IMR-90 (cell line): ENCODE results near the gene PCED1A. TPM values are rescaled to one million over a fixed set of nuclear protein-coding genes. Genes with fewer than 3 reads are reported as not detected.

Source experiments
- ATAC-seq: fragments of 200-7000 bp; cut with Tn5 transposase; 2 replicates; pipeline ENCODE4 v1.9.1; 2020; ENCODE audit warnings: low read depth, mild to moderate bottlenecking, moderate library complexity
- BruUV-seq: library from RNA; stranded (reverse); fragments of 400-500 nt; replicated peaks from 2 replicates; lab custom pipeline; 2021; lab: Mats Ljungman, UMichigan
- CTCF ChIA-PET: fragments of 300-600 bp; formaldehyde crosslinking; extraction: SDS; loops from one replicate; lab custom pipeline; 2021; ENCODE audit warnings: antibody characterized with exemption; lab: Yijun Ruan, JAX
- POLR2A ChIA-PET: fragments of 300-600 bp; sonication (Branson Sonifier 250); formaldehyde crosslinking; loops from one replicate; lab custom pipeline; 2022; ENCODE audit warnings: antibody characterized with exemption; ENCODE audit not compliant: unreplicated experiment; lab: Charles Lee
- DNase-seq: peaks from one replicate; pipeline ENCODE4 v3.0.0; 2013
- H2AFZ ChIP-seq: replicated peaks from 2 replicates; pipeline ENCODE3; 2013; ENCODE audit warnings: low read length, mild to moderate bottlenecking; ENCODE audit not compliant: poor library complexity
- H2AK5ac ChIP-seq: 2 replicates; pipeline ENCODE4 v1.6.1; 2013; ENCODE audit warnings: low read depth, low read length, inconsistent platforms
- H2AK9ac ChIP-seq: replicated peaks from 2 replicates; pipeline ENCODE3; 2013; ENCODE audit warnings: mild to moderate bottlenecking, low read depth, low read length, moderate library complexity; ENCODE audit not compliant: poor library complexity
- H2BK120ac ChIP-seq: 2 replicates; pipeline ENCODE4 v1.6.1; 2013; ENCODE audit warnings: low read depth, low read length, inconsistent platforms
- H2BK15ac ChIP-seq: 3 replicates; pipeline ENCODE4 v1.6.1; 2013; ENCODE audit warnings: low read depth, low read length, inconsistent platforms
- H2BK20ac ChIP-seq: 2 replicates; pipeline ENCODE4 v1.6.1; 2013; ENCODE audit warnings: low read depth, mild to moderate bottlenecking, inconsistent platforms, low read length, moderate library complexity
- H2BK5ac ChIP-seq: 2 replicates; pipeline ENCODE4 v1.6.1; 2013; ENCODE audit warnings: mild to moderate bottlenecking, low read depth, low read length, inconsistent platforms; ENCODE audit not compliant: poor library complexity, severe bottlenecking
- H3K14ac ChIP-seq: replicated peaks from 2 replicates; pipeline ENCODE4 v1.6.1; 2013; ENCODE audit warnings: low read depth, low read length, inconsistent platforms
- H3K18ac ChIP-seq: 2 replicates; pipeline ENCODE4 v1.6.1; 2013; ENCODE audit warnings: low read depth, low read length, control low read depth
- H3K23ac ChIP-seq: 2 replicates; pipeline ENCODE4 v1.6.1; 2013; ENCODE audit warnings: low read depth, low read length, inconsistent platforms
- H3K27ac ChIP-seq: 2 replicates; pipeline ENCODE4 v1.5.1; 2013; ENCODE audit warnings: mild to moderate bottlenecking, control low read depth, low read length; ENCODE audit not compliant: insufficient read depth
- H3K27me3 ChIP-seq: 2 replicates; pipeline ENCODE4 v1.6.1; 2013; ENCODE audit warnings: low read length; ENCODE audit not compliant: control insufficient read depth, insufficient read depth
- H3K36me3 ChIP-seq: 2 replicates; pipeline ENCODE4 v1.6.1; 2013; ENCODE audit warnings: low read length, mixed read lengths; ENCODE audit not compliant: control insufficient read depth, insufficient read depth
- H3K4ac ChIP-seq: 2 replicates; pipeline ENCODE4 v1.6.1; 2013; ENCODE audit warnings: low read depth, low read length, inconsistent platforms
- H3K4me1 ChIP-seq: 2 replicates; pipeline ENCODE4 v1.6.1; 2013; ENCODE audit warnings: low read length, mixed read lengths; ENCODE audit not compliant: control insufficient read depth, insufficient read depth
- H3K4me2 ChIP-seq: 2 replicates; pipeline ENCODE4 v1.6.1; 2013; ENCODE audit warnings: low read depth, mild to moderate bottlenecking, control low read depth, low read length, moderate library complexity
- H3K4me3 ChIP-seq: 2 replicates; pipeline ENCODE4 v1.5.1; 2013; ENCODE audit warnings: low read depth, mild to moderate bottlenecking, control low read depth, low read length, moderate library complexity; ENCODE audit not compliant: insufficient read depth
- H3K56ac ChIP-seq: 2 replicates; pipeline ENCODE4 v1.6.1; 2013; ENCODE audit warnings: low read length, inconsistent platforms; ENCODE audit not compliant: insufficient read depth; ENCODE audit errors: extremely low read depth
- H3K79me1 ChIP-seq, 2 experiments: 2 replicates each; pipeline ENCODE4 v1.6.1; 2013; ENCODE audit warnings: low read length in 2 of 2, inconsistent platforms in 1 of 2, low read depth in 1 of 2
- H3K9ac ChIP-seq: 2 replicates; pipeline ENCODE4 v1.6.1; 2013; ENCODE audit warnings: low read depth, low read length, control low read depth
- H3K9me1 ChIP-seq: 2 replicates; pipeline ENCODE4 v1.6.1; 2013; ENCODE audit warnings: low read length, inconsistent platforms; ENCODE audit not compliant: insufficient read depth
- H3K9me3 ChIP-seq: 2 replicates; pipeline ENCODE4 v1.6.1; 2013; ENCODE audit warnings: low read length; ENCODE audit not compliant: control insufficient read depth, insufficient read depth
- H4K20me1 ChIP-seq: 2 replicates; pipeline ENCODE4 v1.6.1; 2013; ENCODE audit warnings: low read length, inconsistent platforms; ENCODE audit not compliant: insufficient read depth
- H4K5ac ChIP-seq: 2 replicates; pipeline ENCODE4 v1.6.1; 2013; ENCODE audit warnings: mild to moderate bottlenecking, low read depth, low read length, control low read depth
- H4K8ac ChIP-seq, 2 experiments: 2 replicates each; pipeline ENCODE4 v1.6.1; 2013; ENCODE audit warnings: low read depth in 2 of 2, low read length in 2 of 2, control low read depth in 1 of 2, inconsistent platforms in 1 of 2
- H4K91ac ChIP-seq: 2 replicates; pipeline ENCODE4 v1.6.1; 2013; ENCODE audit warnings: low read depth, low read length, inconsistent platforms; ENCODE audit not compliant: insufficient read depth
- BHLHE40 ChIP-seq: fragments of 150-350 bp; IDR thresholded peaks from 2 replicates; pipeline ENCODE4 v1.6.1; 2016; ENCODE audit warnings: mild to moderate bottlenecking, low read depth, low read length
- CHD1 ChIP-seq: IDR thresholded peaks from 2 replicates; pipeline ENCODE4 v1.6.1; 2012; ENCODE audit warnings: low read depth, low read length, improper control_type of control experiment
- CTCF ChIP-seq: conservative IDR thresholded peaks from 2 replicates; pipeline ENCODE4 v1.5.1; 2012; ENCODE audit warnings: mild to moderate bottlenecking, low read depth, low read length, improper control_type of control experiment
- FOS ChIP-seq: fragments of 150-350 bp; IDR thresholded peaks from 2 replicates; pipeline ENCODE4 v1.6.1; 2016; ENCODE audit warnings: low read depth, low read length
- MAFK ChIP-seq: IDR thresholded peaks from 2 replicates; pipeline ENCODE4 v1.6.1; 2012; ENCODE audit warnings: low read depth, low read length, improper control_type of control experiment
- MAZ ChIP-seq: IDR thresholded peaks from 2 replicates; pipeline ENCODE4 v1.6.1; 2012; ENCODE audit warnings: low read depth, mild to moderate bottlenecking, low read length, improper control_type of control experiment, moderate library complexity, borderline replicate concordance
- MXI1 ChIP-seq: IDR thresholded peaks from 2 replicates; pipeline ENCODE4 v1.6.1; 2012; ENCODE audit warnings: low read depth, mild to moderate bottlenecking, low read length, moderate library complexity, borderline replicate concordance
- NFE2L2 ChIP-seq: fragments of 150-350 bp; IDR thresholded peaks from 2 replicates; pipeline ENCODE4 v1.6.1; 2016; ENCODE audit warnings: low read depth, mild to moderate bottlenecking, low read length
- POLR2A ChIP-seq: IDR thresholded peaks from 2 replicates; pipeline ENCODE4 v1.6.1; 2012; ENCODE audit warnings: mild to moderate bottlenecking, low read depth, low read length
- RAD21 ChIP-seq: IDR thresholded peaks from 2 replicates; pipeline ENCODE4 v1.6.1; 2012; ENCODE audit warnings: low read length, improper control_type of control experiment
- RCOR1 ChIP-seq: IDR thresholded peaks from 2 replicates; pipeline ENCODE4 v1.6.1; 2012; ENCODE audit warnings: mild to moderate bottlenecking, low read length, improper control_type of control experiment; ENCODE audit not compliant: insufficient replicate concordance
- RFX5 ChIP-seq: IDR thresholded peaks from 2 replicates; pipeline ENCODE4 v1.8.0; 2012; ENCODE audit warnings: low read depth, mild to moderate bottlenecking, low read length, moderate library complexity
- WGBS, 2 experiments: methylation state at CpG; one replicate each; pipeline versions ENCODE4 v1.1.5 to v1.1.7; 2013; ENCODE audit warnings: missing lambda C conversion rate in 2 of 2; ENCODE audit not compliant: insufficient read length in 1 of 2; ENCODE audit errors: extremely low coverage in 2 of 2; 5-methylcytosine and 5-hydroxymethylcytosine counted together
- dilution Hi-C: fragments of 300-500 bp; cut with HindIII; formaldehyde crosslinking; loops from one replicate; pipeline ENCODE4 v1.14.3; 2018; ENCODE audit warnings: low sequenced_read_pairs; ENCODE audit not compliant: unreplicated experiment
- in situ Hi-C: fragments of 300-500 bp; cut with MboI; formaldehyde crosslinking; loops from 3 replicates; pipeline ENCODE4 v1.14.3; 2019; ENCODE audit warnings: low sequenced_read_pairs, inconsistent platforms, mixed read lengths
- intact Hi-C: fragments of 100-400 bp; cut with micrococcal nuclease; formaldehyde crosslinking; loops from 2 replicates; pipeline ENCODE4 v1.10.0; 2022
- polyA plus RNA-seq, 3 experiments: library from polyadenylated mRNA; depleted of rRNA; stranded (reverse); fragments of >200 nt; gene quantifications; 2 replicates each; pipeline ENCODE4 v1.2.3, GENCODE V29; 2012; ENCODE audit warnings: low replicate concordance in 1 of 3
- total RNA-seq: library from RNA; depleted of rRNA; stranded (reverse); fragments of >200 nt; gene quantifications from 2 replicates; pipeline ENCODE4 v1.2.3, GENCODE V29; 2012

The PCED1A gene
- total and polyA plus RNA-seq, 2 of the 4 experiments (the other 2 are of a cell fraction) = 9.7 to 33.4 TPM

- Histone ChIP-seq H4K20me1 (peaks cover 8% of the 10 kb centered on the region; the same call in 1 of the 2 replicates), H3K4ac (no peak overlapping the region), H3K9me1 (no peaks in the 10 kb centered on the region; the same call in 1 of the 2 replicates), H3K36me3 (peaks cover 2% of the 10 kb centered on the region; the same call in 1 of the 2 replicates), H2AK9ac (no peak overlapping the region), H3K27me3 (no peaks in the 10 kb centered on the region), H2BK120ac (no peak overlapping the region), H3K18ac (no peak overlapping the region), H3K4me2 (no peak overlapping the region), H3K23ac (no peak overlapping the region), H3K79me1 (peaks cover 3 to 38% of the 10 kb centered on the region in 2 experiments), H3K9ac (no peak overlapping the region), H4K91ac (no peak overlapping the region), H3K14ac (no peak overlapping the region), H3K27ac (no peak overlapping the region), H2BK5ac (no peak overlapping the region), H4K5ac (no peak overlapping the region), H4K8ac (no peak overlapping the region), H2AK5ac (no peak overlapping the region), H2BK15ac (no peak overlapping the region), H2AFZ (no peak overlapping the region), H3K9me3 (no peaks in the 10 kb centered on the region), H3K4me1 (peaks cover 3% of the 10 kb centered on the region; the same call in 1 of the 2 replicates), H3K4me3 (no peak overlapping the region), H3K56ac (no peak overlapping the region), H2BK20ac (no peak overlapping the region)
- intact Hi-C loops (no loop called here), in situ Hi-C loops (loop anchor here (5.0 kb wide), 1 partner anchor 99 kb away; no protein-coding TSS in a partner anchor), dilution Hi-C loops (no loop called here)
- CTCF ChIA-PET = interaction anchor here (0.9 to 1.8 kb wide), 5 partner anchors 32 to 150 kb away, joined by 3 to 7 read pairs (median 3); no protein-coding TSS in a partner anchor
- ATAC-seq = no peak
- TF ChIP-seq RFX5 = no peak
- TF ChIP-seq POLR2A = no peak
- no peak for TF ChIP-seq RCOR1
- TF ChIP-seq NFE2L2 = no peak
- no peak for TF ChIP-seq MAFK
- no peak for TF ChIP-seq BHLHE40
- no peak for TF ChIP-seq MAZ
- TF ChIP-seq MXI1 = no peak
- TF ChIP-seq CTCF = no peak
- TF ChIP-seq CHD1 = no peak
- TF ChIP-seq FOS = no peak
- no peak for TF ChIP-seq RAD21
- POLR2A ChIA-PET = no interaction called here
- no TSS peak for BruUV-seq
- WGBS, 2 experiments = 82% methylated on average over 5 of the region's 10 CpGs; no CpG with 5 or more reads in 1 of the 2 experiments
- DNase-seq = no peak
Observed at GRCh38 chr20:2851086-2851485, 10.6 kb upstream of the PCED1A start.
